Urothelium cell line (cell line): ENCODE measurements around the gene TAL1.

Experiments used
- DNase-seq: peaks from one replicate; pipeline ENCODE4 v3.0.0; 2011; ENCODE audit warnings: low spot score, mixed read lengths
- FAIRE-seq: peaks from 2 replicates; lab custom pipeline; 2011; peaks lifted over from hg19 to GRCh38; lab: Jason Lieb, UNC

The TAL1 gene

GRCh38 chr1:47189844-47190508, 42.0 kb downstream of the TAL1 start, which contains the start of gene PDZK1IP1:
Gene PDZK1IP1 (minus strand): TSS chr1:47190036. CDS start chr1:47189932, 104 bp downstream.
- no peak for DNase-seq

GRCh38 chr1:47188791-47189785, 42.9 kb downstream of the TAL1 start:
- FAIRE-seq (no peak), DNase-seq (no peak)

More at GRCh38 chr1:47189844-47190508, 42.0 kb downstream of the TAL1 start, which contains the start of gene PDZK1IP1:
- FAIRE-seq: no peak

- FAIRE-seq: no peak
- no peak for DNase-seq
Observed at GRCh38 chr1:47187926-47188250, 44.1 kb downstream of the TAL1 start.

GRCh38 chr1:47187231-47187925, 44.6 kb downstream of the TAL1 start:
- DNase-seq: no peak

GRCh38 chr1:47186267-47187185, 45.5 kb downstream of the TAL1 start:
- DNase-seq: no peak

More at GRCh38 chr1:47187231-47187925, 44.6 kb downstream of the TAL1 start:
- no peak for FAIRE-seq

GRCh38 chr1:47184822-47185677, 47.0 kb downstream of the TAL1 start:
- DNase-seq (no peak), FAIRE-seq (no peak)

More at GRCh38 chr1:47186267-47187185, 45.5 kb downstream of the TAL1 start:
- FAIRE-seq: no peak

- peak; percentile 58 for FAIRE-seq
- no peak for DNase-seq
Observed at GRCh38 chr1:47184090-47184821, 47.8 kb downstream of the TAL1 start.

GRCh38 chr1:47183308-47184089, 48.5 kb downstream of the TAL1 start:
- no peak for FAIRE-seq
- no peak for DNase-seq

- DNase-seq (no peak), FAIRE-seq (no peak)
Observed at GRCh38 chr1:47182676-47183235, 49.3 kb downstream of the TAL1 start.

GRCh38 chr1:47181955-47182675, 49.9 kb downstream of the TAL1 start:
- no peak for FAIRE-seq
- DNase-seq: no peak

GRCh38 chr1:47181095-47181954, 50.7 kb downstream of the TAL1 start:
- no peak for FAIRE-seq
- no peak for DNase-seq

GRCh38 chr1:47180603-47181094, 51.4 kb downstream of the TAL1 start:
- no peak for FAIRE-seq
- DNase-seq: no peak

GRCh38 chr1:47179988-47180563, 51.9 kb downstream of the TAL1 start:
- no peak for FAIRE-seq
- no peak for DNase-seq

- no peak for FAIRE-seq
- DNase-seq: peak; percentile 93
Observed at GRCh38 chr1:47179017-47179987, 52.7 kb downstream of the TAL1 start.
